SIG-M5 treated with dmso at 0.1 percent for 504 hours (cell line): Measurements from ENCODE around the gene TOX4.
"Not testable (repeated sequence)": the region's sequence is repeated elsewhere in the genome, so short reads cannot be mapped to it uniquely, and the experiment has no call there.

Source experiments
- DNase-seq: peaks from one replicate; lab custom pipeline; 2025; ENCODE audit not compliant: unreplicated experiment; lab: John Stamatoyannopoulos, UW

TOX4 gene

DNA sequence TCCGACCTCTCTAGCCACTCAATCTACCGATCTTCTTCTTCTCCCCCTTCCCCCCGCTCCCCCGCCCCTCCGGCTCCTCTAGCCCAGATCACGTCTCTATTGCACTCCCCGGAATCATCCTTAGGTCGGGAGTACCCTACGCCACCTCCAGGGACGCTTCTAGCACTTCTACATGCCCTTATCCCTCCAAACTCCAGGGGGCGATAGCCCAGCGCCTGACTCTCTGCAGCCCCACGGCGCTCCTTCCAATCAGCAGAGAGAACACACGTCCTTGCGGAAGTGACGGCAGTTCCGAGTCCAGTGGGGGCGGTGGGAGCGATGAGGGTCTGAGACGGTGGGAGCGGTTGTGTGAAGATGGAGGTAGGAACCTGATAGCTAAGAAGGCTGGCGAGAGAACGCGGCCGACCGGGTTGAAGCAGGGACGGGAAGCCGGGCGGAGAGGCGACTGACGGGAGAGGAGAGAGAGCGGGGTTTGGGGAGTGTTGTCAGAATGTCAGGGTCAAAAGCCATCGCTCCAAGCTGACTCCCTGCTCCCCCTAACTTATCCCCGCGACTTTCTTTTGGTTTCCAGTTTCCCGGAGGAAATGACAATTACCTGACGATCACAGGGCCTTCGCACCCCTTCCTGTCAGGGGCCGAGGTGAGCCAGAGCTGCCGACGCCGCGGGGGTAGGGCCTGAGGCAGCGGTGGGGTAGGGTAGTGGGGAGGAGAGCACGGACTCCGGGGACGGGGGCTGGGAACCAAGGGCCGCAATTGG lies at the start of gene TOX4, which contains the start of gene RAB2B:
Gene TOX4, plus strand, starts transcription at position 271 of the 757 bp plus-strand sequence. Its CDS starts 84 bp downstream, at position 355.
Gene RAB2B, minus strand, starts transcription at position 35 of the 757 bp plus-strand sequence. CDS start 87 bp downstream, outside the sequence.
- peak; percentile 100 for DNase-seq

DNA sequence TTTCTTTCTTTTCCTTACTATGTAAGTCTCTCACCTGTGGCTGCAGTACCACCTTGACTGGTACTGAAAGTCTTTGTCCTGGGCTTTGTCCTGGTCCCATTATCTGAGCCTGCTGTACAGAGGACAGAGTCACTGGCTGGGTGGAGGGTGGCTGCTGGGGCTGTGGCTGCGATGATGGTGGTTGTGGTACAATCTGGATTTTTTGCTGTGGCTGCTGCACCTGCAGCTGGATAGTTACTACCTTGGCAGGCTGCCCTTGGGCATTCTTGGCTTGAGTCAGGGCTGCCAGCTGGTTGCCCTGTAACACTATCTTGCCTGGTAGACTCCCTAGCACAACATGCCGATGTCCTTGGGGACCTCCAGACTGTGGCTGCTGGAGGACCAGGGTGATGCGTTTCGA lies 48.1 kb upstream of the TOX4 start:
- no peak for DNase-seq

DNA sequence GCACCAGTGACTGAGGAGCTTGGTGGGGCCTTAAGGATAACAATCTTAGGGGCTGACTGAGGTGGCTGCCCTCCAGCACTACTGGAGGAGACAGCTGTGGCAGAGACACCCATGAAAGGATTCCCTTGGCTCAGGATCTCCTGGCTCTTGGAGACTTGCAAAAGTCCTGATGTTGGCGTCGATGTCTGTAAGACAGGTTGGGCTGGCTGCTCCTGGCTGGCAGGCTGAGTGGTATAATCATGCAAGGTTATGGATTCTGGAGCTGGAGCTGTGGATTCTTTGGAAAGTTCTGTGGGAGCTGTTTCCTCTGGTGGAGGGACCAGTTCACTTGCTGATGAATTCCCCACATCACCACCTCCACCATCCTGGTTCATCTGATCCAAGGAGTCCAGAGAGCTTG lies 45.9 kb upstream of the TOX4 start:
- DNase-seq = no peak

DNA sequence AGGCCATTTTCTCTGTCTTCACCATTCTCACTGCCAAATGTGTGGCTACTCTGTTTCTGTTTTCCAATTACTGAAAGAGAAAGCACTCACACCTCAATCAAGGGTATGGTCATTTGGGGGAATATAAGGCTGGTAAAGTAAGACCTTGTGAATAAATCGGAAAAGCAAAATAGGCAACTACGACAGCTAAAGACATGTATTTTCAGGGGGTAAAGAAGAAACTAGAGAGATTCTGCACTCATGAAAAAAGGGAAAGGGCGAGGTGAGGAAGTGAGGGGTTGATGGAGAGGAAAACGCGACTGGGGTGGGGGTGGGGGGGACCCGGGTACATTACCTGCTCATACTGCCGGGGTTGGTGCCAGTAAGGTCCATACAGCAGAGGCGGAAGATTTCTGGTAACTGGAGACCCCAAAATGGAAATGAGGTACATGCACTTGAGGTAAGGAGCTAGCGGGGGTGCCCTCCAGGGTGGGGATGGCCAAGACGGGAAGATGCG lies 40.4 kb upstream of the TOX4 start:
- no peak for DNase-seq

DNA sequence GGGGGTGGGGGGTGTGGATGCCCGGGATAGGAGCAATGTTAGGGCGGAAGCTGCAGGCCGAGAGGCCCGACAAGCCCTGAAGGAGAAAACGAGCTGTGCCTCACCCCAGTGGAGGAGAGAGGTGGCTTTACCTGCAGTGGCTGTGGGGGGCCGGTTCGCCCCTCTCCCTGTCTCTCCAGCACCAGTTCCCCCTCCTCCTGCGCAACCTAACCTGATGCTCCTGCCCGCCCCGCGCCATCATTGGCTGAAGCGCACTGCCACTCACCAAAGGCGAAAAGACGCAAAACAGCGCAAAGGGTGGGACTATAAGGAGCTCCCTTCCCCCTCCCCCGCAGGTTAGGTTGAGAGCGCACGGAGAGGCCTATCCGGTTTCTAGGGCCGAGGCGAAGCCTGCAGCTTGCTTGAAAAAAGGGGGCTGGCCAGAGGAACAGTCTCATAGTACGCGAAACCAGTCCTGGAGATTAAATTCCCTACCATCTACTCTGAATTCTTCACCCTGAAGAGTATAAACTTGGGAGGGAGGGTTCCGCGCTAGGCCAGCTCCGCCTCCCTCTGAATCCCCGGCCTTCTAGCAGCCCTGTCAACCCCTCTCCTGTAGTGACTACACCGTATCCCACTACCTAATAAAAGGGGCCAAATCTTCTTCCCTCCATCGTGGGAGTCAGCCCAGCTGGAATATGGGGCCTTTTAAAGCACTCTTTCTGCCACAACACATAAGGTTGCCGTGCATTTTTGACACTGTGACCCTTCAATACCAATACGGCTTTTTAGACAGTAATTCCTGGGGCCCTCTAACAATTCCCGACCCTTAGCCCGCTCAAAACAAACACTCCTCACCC lies 39.7 kb upstream of the TOX4 start:
- peak; percentile 95 for DNase-seq

DNA sequence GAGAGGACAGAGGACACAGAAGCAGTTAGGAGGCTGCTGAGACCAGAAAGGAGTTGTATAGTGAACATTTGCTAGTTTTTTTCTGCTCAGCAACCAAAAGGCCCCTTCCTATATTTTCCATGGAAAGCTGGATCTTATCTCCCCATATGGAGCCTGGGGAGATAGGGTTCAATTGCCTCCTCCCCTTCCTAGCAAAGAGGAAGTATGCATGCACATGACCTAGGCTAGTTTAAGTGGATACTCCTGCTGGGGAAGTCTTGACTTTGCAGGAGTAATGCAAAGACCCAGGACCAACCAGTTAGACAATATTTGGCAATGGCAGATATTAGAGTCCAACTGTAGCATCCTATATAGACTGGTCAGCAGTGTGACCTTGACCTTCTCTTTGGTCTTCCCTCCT lies 36.1 kb upstream of the TOX4 start:
- peak; percentile 48 for DNase-seq

DNA sequence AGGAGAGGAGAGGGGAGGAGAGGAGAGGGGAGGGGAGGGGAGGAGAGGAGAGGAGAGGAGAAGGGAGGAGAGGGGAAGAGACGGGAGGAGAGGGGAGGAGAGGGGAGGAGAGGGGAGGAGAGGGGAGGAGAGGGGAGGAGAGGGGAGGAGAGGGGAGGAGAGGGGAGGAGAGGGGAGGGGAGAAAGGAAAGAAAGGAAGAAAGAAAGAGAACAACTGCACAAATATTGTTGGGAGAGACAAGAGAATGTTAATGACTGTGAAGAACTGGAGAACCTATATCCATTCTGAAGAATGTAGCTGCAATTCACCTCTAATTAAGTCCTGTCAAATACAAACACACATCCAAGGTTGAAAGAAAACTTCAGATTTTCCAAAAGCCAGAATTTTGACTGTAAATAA lies 34.3 kb upstream of the TOX4 start:
- not testable (repeated sequence) for DNase-seq

DNA sequence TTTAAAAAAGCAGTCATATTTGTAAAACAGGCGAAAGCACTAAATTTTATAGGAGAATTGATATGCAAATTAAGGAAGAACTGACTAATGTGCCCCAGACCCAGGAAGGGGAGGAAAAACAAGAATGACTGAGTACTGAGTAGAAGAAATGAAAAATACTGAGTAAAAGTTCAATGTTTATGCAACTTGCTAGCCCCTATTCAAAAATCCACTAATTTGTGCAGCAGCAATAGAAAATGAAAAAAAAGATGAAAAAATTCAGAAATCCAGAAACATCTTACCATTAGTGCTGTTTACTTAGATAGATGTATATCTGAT lies 27.1 kb upstream of the TOX4 start:
- DNase-seq = no peak

DNA sequence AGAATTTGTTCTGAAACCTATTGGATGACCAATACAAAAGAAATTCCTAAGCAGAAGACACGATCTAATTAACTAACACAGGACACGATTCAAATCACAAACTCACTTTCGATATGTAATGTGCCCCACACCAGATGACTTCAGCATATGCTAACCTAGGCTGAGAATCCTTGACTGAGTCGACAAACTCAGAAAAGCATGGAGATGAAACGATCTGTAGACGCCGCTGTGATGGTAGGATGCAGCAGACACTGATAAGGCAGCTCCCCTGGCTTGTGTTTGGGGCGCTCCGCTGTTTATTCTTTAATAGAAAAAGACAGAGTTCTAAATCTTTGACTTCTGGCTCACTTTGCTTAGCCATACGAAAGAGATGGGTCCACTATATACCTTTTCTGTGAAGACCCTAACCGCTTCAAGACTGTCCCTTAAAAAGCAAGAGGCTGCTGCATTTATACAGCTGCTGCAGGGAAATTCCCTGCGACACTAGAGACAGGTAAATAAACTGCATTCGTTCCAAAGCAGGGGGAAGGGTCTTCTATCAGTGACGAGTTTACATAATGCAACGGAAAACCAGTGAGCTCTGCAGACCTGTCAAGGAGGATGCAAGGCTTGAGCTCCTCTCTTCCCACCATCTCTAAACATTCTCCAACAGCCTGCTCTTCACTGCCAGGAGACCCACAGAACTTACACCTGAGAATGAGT lies 22.0 kb upstream of the TOX4 start:
- DNase-seq = no peak

DNA sequence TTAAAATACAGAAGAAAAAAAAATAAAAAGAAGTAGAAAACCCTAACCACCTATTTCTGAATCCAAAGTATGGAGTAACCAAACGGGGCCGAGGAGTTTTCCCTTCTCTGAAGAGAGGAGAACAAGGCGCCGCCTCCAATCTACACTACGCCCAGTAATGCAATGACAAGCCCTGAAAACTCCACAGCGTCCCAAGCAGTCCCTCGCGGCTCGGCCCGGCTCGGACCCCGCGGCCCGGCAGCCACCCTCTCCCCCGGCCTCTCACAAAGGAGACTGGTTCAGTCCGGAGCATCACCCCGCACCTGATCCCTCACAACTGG lies 21.4 kb upstream of the TOX4 start:
- no peak for DNase-seq

DNA sequence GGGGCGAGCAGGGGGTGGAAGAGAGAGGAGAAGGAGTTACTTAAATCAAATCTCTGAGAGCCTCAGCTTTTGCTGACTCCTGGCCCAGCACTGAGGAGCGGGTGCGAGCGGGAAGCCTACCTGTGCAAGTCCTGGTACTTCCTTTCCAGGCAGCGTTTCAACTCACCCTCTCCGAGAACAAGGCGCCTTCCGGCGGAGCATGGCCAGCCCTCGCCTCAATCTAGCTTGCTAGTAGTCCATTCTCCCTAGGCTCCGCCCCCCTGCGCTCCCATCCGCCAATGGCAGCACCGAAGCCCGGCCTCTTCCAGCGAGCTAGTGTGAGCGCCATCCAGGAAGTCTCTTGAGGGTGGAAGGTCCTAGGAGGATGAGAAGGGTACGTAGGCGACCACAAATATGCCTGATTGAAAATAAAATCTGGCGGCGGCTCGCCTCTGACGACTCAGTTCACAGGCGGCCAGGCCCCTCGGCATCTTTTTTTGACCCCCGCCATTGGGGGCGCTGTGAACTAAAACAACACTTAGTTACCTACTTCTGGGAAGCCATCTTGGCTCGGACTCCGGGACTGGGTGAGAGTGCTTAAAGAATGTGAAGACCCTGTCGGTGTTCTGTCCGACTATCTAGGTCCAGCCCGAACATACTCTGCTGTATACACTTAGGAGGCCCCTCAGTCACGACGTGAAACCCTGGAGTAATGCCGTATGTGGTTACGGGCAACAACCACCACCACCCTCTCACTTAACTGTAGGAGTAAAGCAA lies 20.9 kb upstream of the TOX4 start, which contains the start of gene CHD8:
Gene CHD8, minus strand, starts transcription at position 212 of the 756 bp plus-strand sequence. CDS start 24,480 bp downstream, outside the sequence.
- DNase-seq = peak; percentile 100

DNA sequence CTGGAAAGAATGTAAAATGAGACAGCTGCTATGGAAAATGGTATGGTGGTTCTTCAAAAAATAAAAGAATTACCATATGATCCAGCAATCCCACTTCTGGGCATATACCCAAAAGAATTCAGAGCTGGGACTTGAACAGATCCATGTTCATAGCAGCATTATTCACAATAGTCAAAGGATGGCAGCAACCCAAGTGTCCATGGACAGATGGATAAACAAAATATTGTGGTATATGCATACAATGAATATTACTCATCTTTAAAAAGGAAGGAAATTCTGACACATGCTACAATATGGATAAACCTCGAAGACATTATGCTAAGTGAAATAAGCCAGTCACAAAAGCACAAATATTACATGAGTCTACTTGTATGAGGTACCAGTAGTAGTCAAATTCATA lies 9.4 kb upstream of the TOX4 start:
- no peak for DNase-seq

DNA sequence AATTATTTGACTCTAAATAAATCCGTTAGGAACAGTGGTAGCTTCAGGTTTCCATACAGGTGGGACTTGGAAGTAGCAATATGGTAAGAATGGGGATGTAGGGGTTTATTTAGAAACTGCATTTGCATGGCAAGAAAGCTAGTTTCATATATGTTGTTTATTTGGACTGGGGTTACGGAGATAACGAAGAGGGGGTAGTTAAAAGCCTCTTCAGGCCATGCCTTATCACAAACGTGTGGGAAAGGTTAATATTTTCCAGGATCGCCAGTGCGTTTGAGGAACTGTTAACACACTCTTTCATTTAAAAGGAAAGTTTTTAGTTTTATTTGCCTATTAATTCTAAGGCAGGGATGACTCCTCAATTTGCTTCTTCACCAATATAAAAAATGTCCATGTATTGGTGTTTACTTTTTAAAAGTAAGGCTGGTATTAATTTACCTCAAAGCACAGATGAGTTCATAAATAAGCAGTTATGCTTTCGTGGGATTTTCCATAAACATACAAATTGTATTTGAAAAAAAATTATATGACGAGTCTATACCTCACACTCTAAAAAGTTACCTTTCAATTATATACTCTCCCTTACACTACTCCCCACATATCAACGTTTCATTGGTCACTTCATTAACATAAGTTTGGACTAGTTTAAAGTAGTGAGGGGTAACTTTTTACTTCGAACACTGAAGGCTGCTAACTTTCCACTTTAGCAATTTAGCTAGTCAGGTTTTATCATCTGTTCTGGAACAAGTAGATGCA lies 1.1 kb upstream of the TOX4 start:
- peak; percentile 28 for DNase-seq

DNA sequence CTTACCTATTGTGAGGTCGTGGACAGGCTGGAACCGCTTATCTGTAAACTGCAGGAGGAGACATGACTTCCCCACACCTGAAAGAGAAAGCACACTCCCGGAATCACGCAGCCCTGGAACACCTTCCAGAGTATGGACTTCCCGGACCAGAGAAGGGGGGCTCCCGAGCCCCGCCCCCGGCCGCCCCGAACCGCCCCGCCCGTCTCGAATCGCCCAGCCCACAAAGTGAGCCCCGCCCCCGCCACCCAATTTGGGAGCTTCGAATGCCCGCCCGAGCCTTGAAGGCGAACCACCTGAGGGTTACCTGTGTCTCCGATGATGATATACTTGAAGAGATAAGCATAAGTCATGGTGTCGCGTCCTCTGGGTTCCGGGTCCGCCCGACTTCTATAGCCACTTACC lies 471 bp upstream of the TOX4 start:
- peak; percentile 83 for DNase-seq

DNA sequence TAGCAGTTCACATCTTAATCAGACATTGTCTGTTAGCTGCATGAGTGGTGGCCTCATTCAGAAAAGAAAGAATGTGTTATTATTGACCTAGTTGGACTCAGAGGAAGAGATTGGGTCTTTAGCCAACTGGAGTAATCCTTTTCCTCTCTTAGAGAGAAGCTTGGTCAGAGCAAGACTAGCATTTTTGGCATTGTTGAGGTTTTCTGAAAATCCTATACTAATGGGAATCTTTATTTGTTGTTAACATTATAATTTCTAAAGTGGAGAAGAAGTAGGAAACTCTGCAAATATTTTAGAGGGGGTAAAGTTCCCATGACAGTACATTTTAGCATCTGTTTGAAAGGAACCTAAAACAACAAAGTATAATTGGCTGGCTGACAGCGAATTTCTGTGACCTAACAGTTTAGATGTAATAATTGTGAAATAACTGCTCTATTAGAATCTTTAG lies 9.7 kb downstream of the TOX4 start:
- no peak for DNase-seq

DNA sequence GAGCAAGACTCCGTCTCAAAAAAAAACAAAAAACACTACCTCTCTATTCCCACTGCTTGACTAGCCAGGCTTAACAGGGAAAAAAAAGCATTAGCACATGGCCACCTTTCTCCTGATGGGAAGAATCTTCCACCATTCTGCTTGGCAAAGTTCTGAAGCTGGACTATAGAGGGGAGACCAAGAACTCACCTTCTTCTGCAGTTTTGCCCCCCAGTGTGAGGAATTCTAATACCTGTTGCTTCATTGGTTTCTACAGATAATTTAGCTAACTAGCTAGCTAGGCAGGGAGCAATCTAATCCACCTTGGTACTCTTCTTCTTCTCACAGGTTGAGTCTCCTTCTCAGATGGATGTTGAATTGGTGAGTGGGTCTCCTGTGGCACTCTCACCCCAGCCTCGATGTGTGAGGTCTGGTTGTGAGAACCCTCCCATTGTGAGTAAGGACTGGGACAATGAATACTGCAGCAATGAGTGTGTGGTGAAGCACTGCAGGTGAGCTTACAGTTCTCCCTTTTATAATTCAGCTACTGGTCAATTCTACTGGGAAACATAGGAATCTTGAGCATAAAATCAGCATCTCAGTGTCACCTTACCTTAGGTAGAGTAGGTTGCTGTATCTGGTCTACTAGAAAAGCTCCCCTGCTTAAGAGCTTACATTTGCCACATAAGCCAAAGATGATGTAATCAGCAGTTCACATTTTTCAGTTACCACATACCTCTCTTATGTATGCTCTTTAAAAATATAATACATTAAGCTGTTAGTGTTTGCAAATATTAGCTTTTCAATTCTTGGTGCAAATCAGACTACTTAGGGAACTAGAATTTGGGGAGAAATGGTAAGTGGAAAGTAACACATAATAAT lies 18.1 kb downstream of the TOX4 start:
- DNase-seq = peak; percentile 4

DNA sequence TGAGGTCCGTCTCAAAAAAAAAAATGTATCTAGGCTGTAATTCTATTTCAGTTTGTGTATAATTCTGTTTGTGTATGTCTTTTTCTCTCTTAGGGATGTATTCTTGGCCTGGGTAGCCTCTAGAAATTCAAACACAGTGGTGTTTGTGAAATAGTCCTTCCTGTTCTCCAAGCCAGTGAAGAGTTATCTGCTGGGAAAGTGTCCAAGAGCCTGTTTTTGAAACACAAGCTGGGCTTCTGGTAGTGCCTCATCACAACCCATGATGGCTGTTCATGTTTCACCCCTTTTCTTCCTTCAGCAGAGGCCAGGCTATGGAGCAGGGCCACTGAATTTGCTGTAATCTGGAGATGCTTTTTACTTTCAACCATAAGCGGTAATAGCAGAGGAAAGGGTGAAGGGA lies 19.5 kb downstream of the TOX4 start:
- DNase-seq = no peak

DNA sequence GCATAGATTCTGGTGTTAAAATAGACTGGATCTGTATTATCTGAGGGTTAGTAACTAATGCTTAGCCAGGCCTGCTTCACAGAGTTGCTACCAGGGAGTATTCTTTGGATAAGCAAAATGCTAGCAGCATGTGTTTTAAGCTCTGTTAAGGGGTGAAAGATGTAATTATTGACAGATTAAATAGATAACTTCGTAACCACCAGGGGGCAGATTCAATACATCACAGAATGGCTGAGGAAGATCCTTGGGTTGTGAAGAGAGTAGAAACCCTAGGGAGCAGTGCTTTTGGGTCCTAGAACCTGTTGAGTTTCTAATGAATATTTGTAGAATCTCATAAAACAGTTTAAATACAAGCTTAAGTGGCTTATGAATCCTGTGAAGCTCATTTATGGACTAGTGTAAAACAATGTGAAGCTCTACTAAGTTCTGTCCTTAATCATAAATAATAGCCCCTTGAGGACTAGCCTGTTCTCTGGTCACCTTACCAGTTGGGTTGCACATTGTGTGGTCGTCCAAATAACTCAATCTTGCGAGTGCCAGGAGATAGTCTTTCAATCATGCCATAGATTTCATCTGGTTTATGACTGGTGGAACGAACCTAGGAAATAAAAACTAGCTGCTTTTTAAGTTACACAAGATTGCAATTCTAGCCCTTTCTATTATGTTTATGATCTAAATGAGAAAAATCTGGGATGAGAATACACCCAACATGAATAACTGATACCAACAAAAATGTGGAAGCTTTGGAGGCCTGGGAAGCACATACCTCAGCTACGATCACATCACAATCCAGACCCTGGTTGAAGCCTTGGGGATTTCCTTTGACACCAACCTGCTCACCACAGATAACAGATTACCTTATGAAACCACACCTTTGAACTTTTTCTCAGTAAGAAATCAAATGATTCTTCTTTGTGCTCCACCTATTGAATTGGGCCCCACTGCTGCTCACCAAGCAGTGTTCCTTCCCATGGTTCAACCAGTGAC lies 21.8 kb downstream of the TOX4 start:
- DNase-seq = peak; percentile 57
